IPS-15b (cell line): ENCODE measurements around the gene RASSF3.

ENCODE experiments used
- H3K27me3 ChIP-seq: one replicate; pipeline ENCODE4 v1.6.1; 2013; ENCODE audit warnings: low read length; ENCODE audit not compliant: control insufficient read depth, insufficient read depth
- H3K36me3 ChIP-seq: one replicate; pipeline ENCODE4 v1.6.1; 2013; ENCODE audit warnings: low read length; ENCODE audit not compliant: control insufficient read depth, insufficient read depth
- H3K4me1 ChIP-seq: one replicate; pipeline ENCODE4 v1.6.1; 2013; ENCODE audit warnings: mild to moderate bottlenecking, low read length; ENCODE audit not compliant: control insufficient read depth, insufficient read depth
- H3K4me3 ChIP-seq: one replicate; pipeline ENCODE4 v1.5.1; 2013; ENCODE audit warnings: low read depth, low read length
- H3K9ac ChIP-seq: one replicate; pipeline ENCODE4 v1.6.1; 2013; ENCODE audit warnings: low read depth, mild to moderate bottlenecking, low read length
- H3K9me3 ChIP-seq: one replicate; pipeline ENCODE4 v1.6.1; 2013; ENCODE audit warnings: mild to moderate bottlenecking, low read length; ENCODE audit not compliant: control insufficient read depth, insufficient read depth

The RASSF3 gene

GRCh38 chr12:64707362-64707761, 97.1 kb downstream of the RASSF3 start:
- Histone ChIP-seq H3K9ac (no peak overlapping the region), H3K36me3 (no peaks in the 10 kb centered on the region), H3K27me3 (no peaks in the 10 kb centered on the region), H3K4me3 (no peak overlapping the region), H3K4me1 (no peaks in the 10 kb centered on the region), H3K9me3 (no peaks in the 10 kb centered on the region)

- no peak overlapping the region for H3K9ac ChIP-seq
- no peaks in the 10 kb centered on the region for H3K4me1 ChIP-seq
- no peaks in the 10 kb centered on the region for H3K9me3 ChIP-seq
These were observed 97.6 kb downstream of the RASSF3 start for GRCh38 chr12:64707926-64708325.

GRCh38 chr12:64709429-64709828, 99.1 kb downstream of the RASSF3 start:
- peaks cover 4% of the 10 kb centered on the region for H3K36me3 ChIP-seq
- no peaks in the 10 kb centered on the region for H3K27me3 ChIP-seq
- no peak overlapping the region for H3K4me3 ChIP-seq
- H3K9ac ChIP-seq = no peak overlapping the region
- no peaks in the 10 kb centered on the region for H3K9me3 ChIP-seq
- no peaks in the 10 kb centered on the region for H3K4me1 ChIP-seq

More at GRCh38 chr12:64707926-64708325, 97.6 kb downstream of the RASSF3 start:
- Histone ChIP-seq H3K27me3 (no peaks in the 10 kb centered on the region), H3K36me3 (no peaks in the 10 kb centered on the region), H3K4me3 (no peak overlapping the region)

DNA sequence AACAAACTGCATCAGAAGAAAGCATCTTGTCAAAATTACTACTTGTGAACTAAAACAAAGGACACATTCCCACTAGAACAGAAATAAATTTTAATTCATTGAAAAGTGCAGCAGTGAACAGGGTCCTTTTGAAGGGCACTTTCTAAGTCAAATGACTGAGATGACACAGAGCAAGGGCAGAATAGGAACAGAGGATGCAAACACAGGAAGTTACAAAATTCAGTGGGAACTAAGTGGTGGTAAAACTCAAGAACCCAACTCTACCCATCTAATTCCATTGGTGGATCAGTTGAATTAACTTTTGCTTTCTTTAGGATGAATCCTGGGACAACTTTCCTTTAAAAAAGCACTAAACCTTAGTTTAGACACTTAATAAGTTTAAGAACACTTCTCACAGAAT, 103.1 kb downstream of the RASSF3 start:
- no peaks in the 10 kb centered on the region for H3K27me3 ChIP-seq
- no peak overlapping the region for H3K9ac ChIP-seq
- no peaks in the 10 kb centered on the region for H3K9me3 ChIP-seq
- H3K4me3 ChIP-seq = no peak overlapping the region
- H3K4me1 ChIP-seq = no peaks in the 10 kb centered on the region
- H3K36me3 ChIP-seq = peaks cover 10% of the 10 kb centered on the region

- Histone ChIP-seq H3K4me1 (no peaks in the 10 kb centered on the region), H3K27me3 (no peaks in the 10 kb centered on the region), H3K9ac (no peak overlapping the region), H3K4me3 (no peak overlapping the region), H3K36me3 (peaks cover 10% of the 10 kb centered on the region), H3K9me3 (no peaks in the 10 kb centered on the region)
These were observed 104.3 kb downstream of the RASSF3 start for GRCh38 chr12:64714551-64714968.

DNA sequence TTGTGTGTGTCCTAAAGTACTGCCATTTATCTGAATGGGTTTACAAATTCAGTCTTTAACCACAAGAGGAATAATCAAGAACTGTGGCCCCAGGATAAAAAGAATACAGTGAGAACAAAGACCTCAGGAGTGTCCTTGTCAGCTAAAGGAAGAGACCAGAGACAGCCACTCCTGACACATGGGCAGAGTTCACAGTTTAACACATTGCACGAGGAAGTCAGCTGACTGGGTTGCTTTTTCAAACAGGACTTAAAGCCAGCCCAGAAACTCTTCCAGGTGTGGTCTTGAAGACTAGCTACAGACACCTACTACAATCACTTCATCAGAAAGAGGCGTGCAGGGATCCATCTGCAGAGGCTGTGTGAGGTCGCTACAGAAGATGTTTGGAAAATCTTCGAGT, 106.1 kb downstream of the RASSF3 start:
- no peaks in the 10 kb centered on the region for H3K9me3 ChIP-seq
- H3K4me3 ChIP-seq = no peak overlapping the region
- H3K36me3 ChIP-seq = peaks cover 12% of the 10 kb centered on the region
- no peaks in the 10 kb centered on the region for H3K27me3 ChIP-seq
- no peak overlapping the region for H3K9ac ChIP-seq
- no peaks in the 10 kb centered on the region for H3K4me1 ChIP-seq

- Histone ChIP-seq H3K9ac (no peak overlapping the region), H3K4me3 (no peak overlapping the region), H3K9me3 (no peaks in the 10 kb centered on the region), H3K4me1 (no peaks in the 10 kb centered on the region), H3K27me3 (no peaks in the 10 kb centered on the region), H3K36me3 (peaks cover 14% of the 10 kb centered on the region)
These were observed 106.7 kb downstream of the RASSF3 start for GRCh38 chr12:64716839-64717455.

- no peak overlapping the region for H3K9ac ChIP-seq
- H3K27me3 ChIP-seq = no peaks in the 10 kb centered on the region
- H3K36me3 ChIP-seq = peaks cover 14% of the 10 kb centered on the region
- no peaks in the 10 kb centered on the region for H3K9me3 ChIP-seq
- no peak overlapping the region for H3K4me3 ChIP-seq
- no peaks in the 10 kb centered on the region for H3K4me1 ChIP-seq
These were observed 108.4 kb downstream of the RASSF3 start for GRCh38 chr12:64718649-64719048.

DNA sequence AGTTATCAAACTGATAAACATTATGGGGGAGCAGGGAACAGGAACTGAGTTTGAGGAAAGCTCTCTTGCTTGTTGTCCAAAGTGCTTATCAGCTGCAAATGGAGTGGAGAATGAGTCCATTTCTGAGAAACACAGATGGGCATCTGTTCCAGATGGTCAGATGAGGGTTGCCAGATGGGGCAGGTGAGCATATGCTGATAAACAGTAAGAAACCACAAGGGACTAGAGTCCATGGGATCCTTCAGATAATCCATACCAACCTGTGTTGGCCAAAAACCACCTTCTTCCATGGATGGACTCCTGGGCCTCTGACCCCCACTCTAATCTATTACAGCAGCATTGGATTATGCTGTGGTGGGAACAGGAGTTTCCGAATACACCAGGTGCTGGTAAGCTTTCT, 110.6 kb downstream of the RASSF3 start:
- no peaks in the 10 kb centered on the region for H3K27me3 ChIP-seq
- peaks cover 5% of the 10 kb centered on the region for H3K36me3 ChIP-seq
- H3K4me3 ChIP-seq = no peak overlapping the region
- H3K9ac ChIP-seq = no peak overlapping the region
- H3K9me3 ChIP-seq = no peaks in the 10 kb centered on the region
- H3K4me1 ChIP-seq = no peaks in the 10 kb centered on the region

- no peaks in the 10 kb centered on the region for H3K27me3 ChIP-seq
- no peaks in the 10 kb centered on the region for H3K9me3 ChIP-seq
- no peak overlapping the region for H3K9ac ChIP-seq
- no peaks in the 10 kb centered on the region for H3K4me1 ChIP-seq
- H3K36me3 ChIP-seq = peaks cover 4% of the 10 kb centered on the region
- no peak overlapping the region for H3K4me3 ChIP-seq
These were observed 112.5 kb downstream of the RASSF3 start for GRCh38 chr12:64722835-64723234.

DNA sequence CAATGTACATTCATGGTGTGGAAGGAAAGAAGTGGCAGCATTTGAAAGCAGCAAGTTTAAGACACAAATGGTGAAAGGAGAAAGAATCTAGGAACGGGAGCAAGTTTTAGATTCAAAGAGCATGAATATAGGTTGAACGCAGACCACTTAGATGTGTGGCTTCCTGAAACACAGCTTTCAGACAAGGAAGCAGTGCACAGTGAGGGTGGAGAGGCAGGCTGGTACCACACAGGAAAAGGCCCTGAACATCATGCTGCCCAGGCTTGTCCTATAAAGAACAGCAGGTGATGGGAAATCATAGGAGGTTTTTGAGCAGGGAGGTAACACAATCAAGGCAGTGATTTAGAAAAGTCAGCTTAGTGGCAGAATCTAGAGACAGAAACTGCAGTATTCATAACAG, 113.3 kb downstream of the RASSF3 start:
- no peaks in the 10 kb centered on the region for H3K4me1 ChIP-seq
- no peaks in the 10 kb centered on the region for H3K27me3 ChIP-seq
- H3K36me3 ChIP-seq = peaks cover 4% of the 10 kb centered on the region
- no peak overlapping the region for H3K9ac ChIP-seq
- H3K4me3 ChIP-seq = no peak overlapping the region
- no peaks in the 10 kb centered on the region for H3K9me3 ChIP-seq

DNA sequence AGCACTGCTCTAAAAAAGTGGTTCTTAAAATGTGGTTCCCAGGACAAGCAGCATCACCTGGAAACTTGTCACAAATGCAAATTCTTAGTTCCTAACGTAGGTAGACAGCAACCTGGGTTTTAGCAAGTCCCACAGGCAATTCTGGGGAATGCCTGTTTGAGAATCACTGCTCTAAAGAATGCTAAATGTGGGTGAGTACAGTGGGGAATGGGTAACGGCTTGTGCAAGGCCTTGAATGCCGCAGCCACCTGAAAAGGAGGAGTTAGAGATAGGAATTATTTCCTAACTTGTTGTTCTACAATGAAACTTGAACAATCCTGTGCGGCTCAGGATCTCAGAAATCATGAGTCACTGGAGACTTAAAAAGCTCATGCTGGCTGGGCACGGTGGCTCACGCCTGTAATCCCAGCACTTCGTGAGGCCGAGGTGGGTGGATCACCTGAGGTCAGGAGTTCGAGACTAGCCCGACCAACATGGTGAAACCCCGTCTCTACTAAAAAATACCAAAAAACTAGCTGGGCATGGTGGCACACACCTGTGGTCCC, 114.0 kb downstream of the RASSF3 start:
- Histone ChIP-seq H3K9me3 (no peaks in the 10 kb centered on the region), H3K9ac (no peak overlapping the region), H3K27me3 (no peaks in the 10 kb centered on the region), H3K4me3 (no peak overlapping the region), H3K4me1 (no peaks in the 10 kb centered on the region), H3K36me3 (peaks cover 4% of the 10 kb centered on the region)
